ENCODE results near the gene SPAG16.

GRCh38 chr2:213752575-213752974 lies 468.3 kb downstream of the SPAG16 start:
- no peak for TF ChIP-seq BACH2 (CRISPR knock-in tag; IDR thresholded peaks at IDR 0.05; ENCODE audit: borderline replicate concordance)
- no peak for TF ChIP-seq ISL1 (CRISPR knock-in tag; IDR thresholded peaks at IDR 0.05)
- no peak for TF ChIP-seq TCF4 (CRISPR knock-in tag; IDR thresholded peaks at IDR 0.05; ENCODE audit: borderline replicate concordance)
- no peak for TF ChIP-seq CSDC2 (CRISPR knock-in tag; IDR thresholded peaks at IDR 0.05)
- TF ChIP-seq SNAI2 (CRISPR knock-in tag; IDR thresholded peaks at IDR 0.05), result no peak
- TF ChIP-seq ESRRG (CRISPR knock-in tag; IDR thresholded peaks at IDR 0.05), result no peak
- TF ChIP-seq ZFP3 (CRISPR knock-in tag; IDR thresholded peaks at IDR 0.05), result no peak
- TF ChIP-seq ZFP30 (CRISPR knock-in tag; IDR thresholded peaks at IDR 0.05), result no peak
- TF ChIP-seq PATZ1 (CRISPR knock-in tag; IDR thresholded peaks at IDR 0.05; ENCODE audit: borderline replicate concordance), result no peak
- no peak for TF ChIP-seq ARNTL (CRISPR knock-in tag; IDR thresholded peaks at IDR 0.05; ENCODE audit: borderline replicate concordance, low read depth)
- TF ChIP-seq ZC3H10 (CRISPR knock-in tag; IDR thresholded peaks at IDR 0.05), result no peak
- TF ChIP-seq, protein P1, sequence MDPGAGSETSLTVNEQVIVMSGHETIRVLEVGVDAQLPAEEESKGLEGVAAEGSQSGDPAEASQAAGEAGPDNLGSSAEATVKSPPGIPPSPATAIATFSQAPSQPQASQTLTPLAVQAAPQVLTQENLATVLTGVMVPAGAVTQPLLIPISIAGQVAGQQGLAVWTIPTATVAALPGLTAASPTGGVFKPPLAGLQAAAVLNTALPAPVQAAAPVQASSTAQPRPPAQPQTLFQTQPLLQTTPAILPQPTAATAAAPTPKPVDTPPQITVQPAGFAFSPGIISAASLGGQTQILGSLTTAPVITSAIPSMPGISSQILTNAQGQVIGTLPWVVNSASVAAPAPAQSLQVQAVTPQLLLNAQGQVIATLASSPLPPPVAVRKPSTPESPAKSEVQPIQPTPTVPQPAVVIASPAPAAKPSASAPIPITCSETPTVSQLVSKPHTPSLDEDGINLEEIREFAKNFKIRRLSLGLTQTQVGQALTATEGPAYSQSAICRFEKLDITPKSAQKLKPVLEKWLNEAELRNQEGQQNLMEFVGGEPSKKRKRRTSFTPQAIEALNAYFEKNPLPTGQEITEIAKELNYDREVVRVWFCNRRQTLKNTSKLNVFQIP (CRISPR knock-in tag; IDR thresholded peaks at IDR 0.05; ENCODE audit: borderline replicate concordance, low read depth), result no peak
- no peak for TF ChIP-seq TSHZ2 (CRISPR knock-in tag; IDR thresholded peaks at IDR 0.05)
